ENCODE results near the gene DCX.
A peak's percentile ranks its signal among the peaks of the same experiment; 100 is the strongest.

DCX gene

GRCh38 chrX:111262086-111262485, 149.9 kb downstream of the DCX start:
- H3K9ac ChIP-seq (ENCODE audit: low read length) = no peak overlapping the region
- peaks cover 51% of the 10 kb centered on the region for H3K27me3 ChIP-seq (replicated peaks; ENCODE audit: control insufficient read depth, insufficient read depth, low read length)
- peak; percentile 24 for DNase-seq (ENCODE audit: low read depth)
- no peak overlapping the region for H3K4me3 ChIP-seq (ENCODE audit: low read length)
- H3K9me3 ChIP-seq (ENCODE audit: control insufficient read depth, low read length) = peaks cover 4% of the 10 kb centered on the region
- no peaks in the 10 kb centered on the region for H3K4me1 ChIP-seq (ENCODE audit: control insufficient read depth, insufficient read depth, low read length)
- no peaks in the 10 kb centered on the region for H3K36me3 ChIP-seq (ENCODE audit: control insufficient read depth, insufficient read depth, low read length, severe bottlenecking)

- Histone ChIP-seq H3K9me3 (ENCODE audit: control insufficient read depth, low read length) (peaks cover 4% of the 10 kb centered on the region), H3K4me3 (ENCODE audit: low read length) (no peak overlapping the region), H3K9ac (ENCODE audit: low read length) (no peak overlapping the region), H3K4me1 (ENCODE audit: control insufficient read depth, insufficient read depth, low read length) (no peaks in the 10 kb centered on the region), H3K36me3 (ENCODE audit: control insufficient read depth, insufficient read depth, low read length, severe bottlenecking) (no peaks in the 10 kb centered on the region), H3K27me3 (replicated peaks; ENCODE audit: control insufficient read depth, insufficient read depth, low read length) (peaks cover 36% of the 10 kb centered on the region)
- DNase-seq (ENCODE audit: low read depth) = no peak
These were observed 151.5 kb downstream of the DCX start for GRCh38 chrX:111260451-111260850.

- no peak for DNase-seq (ENCODE audit: low read depth)
- Histone ChIP-seq H3K27me3 (replicated peaks; ENCODE audit: control insufficient read depth, insufficient read depth, low read length) (peaks cover 39% of the 10 kb centered on the region), H3K4me3 (ENCODE audit: low read length) (no peak overlapping the region), H3K4me1 (ENCODE audit: control insufficient read depth, insufficient read depth, low read length) (no peaks in the 10 kb centered on the region), H3K9me3 (ENCODE audit: control insufficient read depth, low read length) (peaks cover 4% of the 10 kb centered on the region), H3K9ac (ENCODE audit: low read length) (no peak overlapping the region), H3K36me3 (ENCODE audit: control insufficient read depth, insufficient read depth, low read length, severe bottlenecking) (no peaks in the 10 kb centered on the region)
These were observed 152.4 kb downstream of the DCX start for GRCh38 chrX:111259559-111259958.

- DNase-seq (ENCODE audit: low read depth) = no peak
- Histone ChIP-seq H3K4me1 (ENCODE audit: control insufficient read depth, insufficient read depth, low read length) (no peaks in the 10 kb centered on the region), H3K9ac (ENCODE audit: low read length) (no peak overlapping the region), H3K36me3 (ENCODE audit: control insufficient read depth, insufficient read depth, low read length, severe bottlenecking) (no peaks in the 10 kb centered on the region), H3K4me3 (ENCODE audit: low read length) (no peak overlapping the region), H3K9me3 (ENCODE audit: control insufficient read depth, low read length) (peaks cover 8% of the 10 kb centered on the region), H3K27me3 (replicated peaks; ENCODE audit: control insufficient read depth, insufficient read depth, low read length) (peaks cover 30% of the 10 kb centered on the region)
These were observed 154.3 kb downstream of the DCX start for GRCh38 chrX:111257733-111258132.

- H3K36me3 ChIP-seq (ENCODE audit: control insufficient read depth, insufficient read depth, low read length, severe bottlenecking) = no peaks in the 10 kb centered on the region
- H3K9me3 ChIP-seq (ENCODE audit: control insufficient read depth, low read length) = peaks cover 5% of the 10 kb centered on the region
- peaks cover 38% of the 10 kb centered on the region for H3K27me3 ChIP-seq (replicated peaks; ENCODE audit: control insufficient read depth, insufficient read depth, low read length)
- H3K9ac ChIP-seq (ENCODE audit: low read length) = no peak overlapping the region
- no peak overlapping the region for H3K4me3 ChIP-seq (ENCODE audit: low read length)
- DNase-seq (ENCODE audit: low read depth) = no peak
- H3K4me1 ChIP-seq (ENCODE audit: control insufficient read depth, insufficient read depth, low read length) = no peaks in the 10 kb centered on the region
These were observed 156.9 kb downstream of the DCX start for GRCh38 chrX:111254896-111255693.

GRCh38 chrX:111244235-111244750, 167.7 kb downstream of the DCX start:
- peak; percentile 59 for DNase-seq (ENCODE audit: low read depth)
- no peaks in the 10 kb centered on the region for H3K4me1 ChIP-seq (ENCODE audit: control insufficient read depth, insufficient read depth, low read length)
- H3K9ac ChIP-seq (ENCODE audit: low read length) = no peak overlapping the region
- H3K9me3 ChIP-seq (ENCODE audit: control insufficient read depth, low read length) = peaks cover 2% of the 10 kb centered on the region
- no peaks in the 10 kb centered on the region for H3K36me3 ChIP-seq (ENCODE audit: control insufficient read depth, insufficient read depth, low read length, severe bottlenecking)
- H3K4me3 ChIP-seq (ENCODE audit: low read length) = no peak overlapping the region
- H3K27me3 ChIP-seq (replicated peaks; ENCODE audit: control insufficient read depth, insufficient read depth, low read length) = peaks cover 49% of the 10 kb centered on the region
